ENCODE measurements around the gene CHAF1B.
"Not testable (repeated sequence)": the region's sequence is repeated elsewhere in the genome, so short reads cannot be mapped to it uniquely, and the experiment has no call there.

GRCh38 chr21:36399736-36400135, 14.5 kb downstream of the CHAF1B start:
- not testable (repeated sequence) for TF ChIP-seq RFX5 (IDR thresholded peaks at IDR 0.05; ENCODE audit: low read length); CTCF (IDR thresholded peaks at IDR 0.05); RAD21 (IDR thresholded peaks at IDR 0.05; ENCODE audit: low read length); POLR2AphosphoS5 (IDR thresholded peaks at IDR 0.05; ENCODE audit: low read depth, low read length); REST (IDR thresholded peaks at IDR 0.05; ENCODE audit: low read depth, low read length)
- TF ChIP-seq, protein P1, sequence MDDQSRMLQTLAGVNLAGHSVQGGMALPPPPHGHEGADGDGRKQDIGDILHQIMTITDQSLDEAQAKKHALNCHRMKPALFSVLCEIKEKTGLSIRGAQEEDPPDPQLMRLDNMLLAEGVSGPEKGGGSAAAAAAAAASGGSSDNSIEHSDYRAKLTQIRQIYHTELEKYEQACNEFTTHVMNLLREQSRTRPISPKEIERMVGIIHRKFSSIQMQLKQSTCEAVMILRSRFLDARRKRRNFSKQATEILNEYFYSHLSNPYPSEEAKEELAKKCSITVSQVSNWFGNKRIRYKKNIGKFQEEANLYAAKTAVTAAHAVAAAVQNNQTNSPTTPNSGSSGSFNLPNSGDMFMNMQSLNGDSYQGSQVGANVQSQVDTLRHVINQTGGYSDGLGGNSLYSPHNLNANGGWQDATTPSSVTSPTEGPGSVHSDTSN (IDR thresholded peaks at IDR 0.05) = not testable (repeated sequence)

Data from SK-N-SH (cell line).